ENCODE results near the gene ZNF217.

DNA sequence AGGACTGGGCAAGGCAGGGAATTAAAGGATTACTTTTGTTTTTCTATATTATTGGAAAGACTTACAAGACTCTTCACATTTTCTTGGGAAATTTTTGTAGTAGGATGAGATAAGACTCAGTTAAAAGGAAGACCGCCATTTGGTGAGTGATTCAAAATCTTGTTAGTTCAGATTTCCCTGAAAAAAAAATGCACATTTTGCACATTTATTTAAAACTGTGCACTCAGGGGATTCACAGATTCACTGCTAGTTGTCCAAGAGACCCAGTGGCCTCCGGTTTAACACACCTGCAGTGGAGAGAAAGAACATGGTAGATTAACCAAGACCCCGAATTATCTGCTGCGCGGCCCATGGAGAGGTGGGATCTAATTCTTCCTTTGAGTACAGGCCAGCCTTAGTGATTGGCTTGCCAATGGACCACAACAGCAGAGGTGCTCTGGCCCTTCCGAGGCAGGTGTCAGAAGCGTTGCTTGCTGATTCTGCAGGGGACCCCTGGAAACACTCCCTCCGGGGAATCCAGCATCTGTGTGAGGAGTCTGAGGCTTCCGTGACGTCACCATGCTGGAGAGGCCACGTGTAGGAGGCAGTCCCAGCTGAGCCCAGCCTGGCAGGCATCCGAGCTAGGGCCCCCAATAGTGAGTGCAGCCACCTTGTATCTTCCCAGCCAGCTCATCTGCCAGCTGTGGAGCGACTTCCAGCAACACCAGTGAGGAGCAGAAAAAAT, 68.9 kb downstream of the ZNF217 start:
- no peak for TF ChIP-seq CTCF (IDR thresholded peaks at IDR 0.05)
- TF ChIP-seq EZH2phosphoT487 (IDR thresholded peaks at IDR 0.05), result no peak

Data from neural progenitor cell (in vitro differentiated cells).